ENCODE results near the gene UBE2F. TPM values are rescaled to one million over a fixed set of nuclear protein-coding genes. Genes with fewer than 3 reads are reported as not detected.

UBE2F gene
- total and polyA plus RNA-seq, 2 of the 13 experiments (the other 11 are each of a cell fraction or from before 2014, with no cell fraction given) = 35.4 to 73.1 TPM

DNA sequence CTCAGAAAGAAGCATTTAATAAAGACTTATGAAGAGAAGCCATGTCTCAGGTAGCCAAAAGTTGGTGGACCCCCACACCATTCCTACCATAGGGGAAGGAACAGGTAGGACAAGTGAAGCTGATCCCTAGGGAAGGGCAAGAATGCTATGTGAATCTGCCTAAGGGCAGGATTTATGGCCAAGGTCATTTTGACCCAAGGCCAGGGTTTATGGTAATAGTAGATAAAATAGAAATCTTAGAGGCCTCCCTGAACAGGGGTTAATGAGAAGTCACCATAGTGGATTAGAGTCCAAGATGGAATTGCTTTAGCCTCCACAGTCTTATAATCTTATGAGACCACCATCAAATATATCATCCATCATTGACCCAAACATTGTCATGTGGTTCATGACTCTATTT, 26.0 kb upstream of the UBE2F start:
- in situ Hi-C loops (cut with HindIII; ENCODE audit: extremely low pct_ligation_motif_present, low pct_unique_long_range_greater_than_20kb) = no loop called here
- no peak overlapping the region for H3K4me2 ChIP-seq (ENCODE audit: low read depth, low read length)

More for the DNA sequence above, 26.0 kb upstream of the UBE2F start:
- ChIA-PET CTCF (ENCODE audit: low intra/inter-chr PET ratio, low total read pairs) (no interaction called here), POLR2A (no interaction called here)
- intact Hi-C loops (cut with micrococcal nuclease; ENCODE audit: unreplicated experiment) = no loop called here
- no peak for TF ChIP-seq ZNF644 (CRISPR knock-in tag; IDR thresholded peaks at IDR 0.05; ENCODE audit: low read depth)
- TF ChIP-seq, protein P1, sequence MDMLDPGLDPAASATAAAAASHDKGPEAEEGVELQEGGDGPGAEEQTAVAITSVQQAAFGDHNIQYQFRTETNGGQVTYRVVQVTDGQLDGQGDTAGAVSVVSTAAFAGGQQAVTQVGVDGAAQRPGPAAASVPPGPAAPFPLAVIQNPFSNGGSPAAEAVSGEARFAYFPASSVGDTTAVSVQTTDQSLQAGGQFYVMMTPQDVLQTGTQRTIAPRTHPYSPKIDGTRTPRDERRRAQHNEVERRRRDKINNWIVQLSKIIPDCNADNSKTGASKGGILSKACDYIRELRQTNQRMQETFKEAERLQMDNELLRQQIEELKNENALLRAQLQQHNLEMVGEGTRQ (IDR thresholded peaks at IDR 0.05; ENCODE audit: low read depth, low read length) = no peak
- TF ChIP-seq, protein P1 (CRISPR knock-in tag; IDR thresholded peaks at IDR 0.05; ENCODE audit: borderline replicate concordance) = no peak
- TF ChIP-seq TSC22D2 (CRISPR knock-in tag; IDR thresholded peaks at IDR 0.05; ENCODE audit: borderline replicate concordance) = no peak
- TF ChIP-seq SMAD9 (CRISPR knock-in tag; IDR thresholded peaks at IDR 0.05) = no peak
- no peak for TF ChIP-seq ZBTB38 (CRISPR knock-in tag; IDR thresholded peaks at IDR 0.05)
- TF ChIP-seq PRDM10 (CRISPR knock-in tag; IDR thresholded peaks at IDR 0.05; ENCODE audit: low read depth) = no peak
- TF ChIP-seq, protein P2, sequence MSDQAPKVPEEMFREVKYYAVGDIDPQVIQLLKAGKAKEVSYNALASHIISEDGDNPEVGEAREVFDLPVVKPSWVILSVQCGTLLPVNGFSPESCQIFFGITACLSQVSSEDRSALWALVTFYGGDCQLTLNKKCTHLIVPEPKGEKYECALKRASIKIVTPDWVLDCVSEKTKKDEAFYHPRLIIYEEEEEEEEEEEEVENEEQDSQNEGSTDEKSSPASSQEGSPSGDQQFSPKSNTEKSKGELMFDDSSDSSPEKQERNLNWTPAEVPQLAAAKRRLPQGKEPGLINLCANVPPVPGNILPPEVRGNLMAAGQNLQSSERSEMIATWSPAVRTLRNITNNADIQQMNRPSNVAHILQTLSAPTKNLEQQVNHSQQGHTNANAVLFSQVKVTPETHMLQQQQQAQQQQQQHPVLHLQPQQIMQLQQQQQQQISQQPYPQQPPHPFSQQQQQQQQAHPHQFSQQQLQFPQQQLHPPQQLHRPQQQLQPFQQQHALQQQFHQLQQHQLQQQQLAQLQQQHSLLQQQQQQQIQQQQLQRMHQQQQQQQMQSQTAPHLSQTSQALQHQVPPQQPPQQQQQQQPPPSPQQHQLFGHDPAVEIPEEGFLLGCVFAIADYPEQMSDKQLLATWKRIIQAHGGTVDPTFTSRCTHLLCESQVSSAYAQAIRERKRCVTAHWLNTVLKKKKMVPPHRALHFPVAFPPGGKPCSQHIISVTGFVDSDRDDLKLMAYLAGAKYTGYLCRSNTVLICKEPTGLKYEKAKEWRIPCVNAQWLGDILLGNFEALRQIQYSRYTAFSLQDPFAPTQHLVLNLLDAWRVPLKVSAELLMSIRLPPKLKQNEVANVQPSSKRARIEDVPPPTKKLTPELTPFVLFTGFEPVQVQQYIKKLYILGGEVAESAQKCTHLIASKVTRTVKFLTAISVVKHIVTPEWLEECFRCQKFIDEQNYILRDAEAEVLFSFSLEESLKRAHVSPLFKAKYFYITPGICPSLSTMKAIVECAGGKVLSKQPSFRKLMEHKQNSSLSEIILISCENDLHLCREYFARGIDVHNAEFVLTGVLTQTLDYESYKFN (CRISPR knock-in tag; conservative IDR thresholded peaks at IDR 0.05) = no peak
- TF ChIP-seq NCOA1 (CRISPR knock-in tag; IDR thresholded peaks at IDR 0.05) = no peak
- TF ChIP-seq ZNF543 (CRISPR knock-in tag; IDR thresholded peaks at IDR 0.05) = no peak
- no peak for TF ChIP-seq SOX5 (CRISPR knock-in tag; IDR thresholded peaks at IDR 0.05; ENCODE audit: borderline replicate concordance)
- TF ChIP-seq POLR2G (IDR thresholded peaks at IDR 0.05; ENCODE audit: low read depth, low read length) = no peak
- TF ChIP-seq ZBTB42 (CRISPR knock-in tag; IDR thresholded peaks at IDR 0.05) = no peak
- TF ChIP-seq ZMYM4 (CRISPR knock-in tag; IDR thresholded peaks at IDR 0.05) = no peak
- TF ChIP-seq FOXA3 (CRISPR knock-in tag; IDR thresholded peaks at IDR 0.05) = no peak
- no peak for TF ChIP-seq ZNF350 (CRISPR knock-in tag; IDR thresholded peaks at IDR 0.05; ENCODE audit: borderline replicate concordance, low read depth)
- Histone ChIP-seq H3K27me3 (ENCODE audit: control insufficient read depth in 1 of 2, insufficient read depth in 2 of 2, low read length in 2 of 2) (peaks cover 0 to 17% of the 10 kb centered on the region in 2 experiments; a peak in 3 of 5 replicates), H3K27ac (ENCODE audit: extremely low read length, insufficient read depth, low read length) (no peak overlapping the region), H3K9ac (ENCODE audit: insufficient read depth, low read depth, low read length) (no peak overlapping the region), H2AFZ (ENCODE audit: low read length) (no peak overlapping the region), H3K36me3 (replicated peaks in 1 of 2; ENCODE audit: control insufficient read depth in 1 of 2, insufficient read depth in 2 of 2, low read length in 2 of 2) (no peaks in the 10 kb centered on the region), H3K79me2 (ENCODE audit: insufficient read depth, low read length) (no peaks in the 10 kb centered on the region), H3K9me3 (ENCODE audit: low read length) (peaks cover 11% of the 10 kb centered on the region; the same call in 1 of the 2 replicates), H3K4me1 (ENCODE audit: insufficient read depth, low read length) (peaks cover 13% of the 10 kb centered on the region), H3K4me3 (replicated peaks in 1 of 3; ENCODE audit: insufficient read depth in 1 of 3, low read depth in 2 of 3, low read length in 3 of 3) (no peak overlapping the region), H4K20me1 (ENCODE audit: insufficient read depth, low read length) (no peaks in the 10 kb centered on the region)
- BruUV-seq (replicated peaks) = no TSS peak
- DNase-seq (ENCODE audit: low spot score) (no peak), ATAC-seq (no peak), FAIRE-seq (no peak)
